ENCODE data around the gene GNPNAT1.
A peak's percentile ranks its signal among the peaks of the same experiment; 100 is the strongest.

The GNPNAT1 gene

GRCh38 chr14:52791223-52792096, at the start of gene GNPNAT1:
TSS of gene GNPNAT1 (minus strand) at chr14:52791607. CDS start at chr14:52784650, 6,957 bp downstream.
- DNase-seq (ENCODE audit: low read depth): peak; percentile 79

- no peak for DNase-seq (ENCODE audit: low read depth)
Measured at GRCh38 chr14:52840877-52841276, 49.5 kb upstream of the GNPNAT1 start.

- DNase-seq (ENCODE audit: low read depth): no peak
Measured at GRCh38 chr14:52837451-52837850, 46.0 kb upstream of the GNPNAT1 start.

- DNase-seq (ENCODE audit: low read depth): no peak
Measured at GRCh38 chr14:52836063-52836462, 44.7 kb upstream of the GNPNAT1 start.

GRCh38 chr14:52835122-52835903, 43.9 kb upstream of the GNPNAT1 start:
- peak; percentile 6 for DNase-seq (ENCODE audit: low read depth)

GRCh38 chr14:52834440-52834842, 43.0 kb upstream of the GNPNAT1 start:
- peak; percentile 76 for DNase-seq (ENCODE audit: low read depth)

GRCh38 chr14:52833891-52834290, 42.5 kb upstream of the GNPNAT1 start:
- DNase-seq (ENCODE audit: low read depth): no peak

GRCh38 chr14:52829527-52830185, 38.2 kb upstream of the GNPNAT1 start:
- DNase-seq (ENCODE audit: low read depth): no peak

GRCh38 chr14:52827426-52827825, 36.0 kb upstream of the GNPNAT1 start:
- DNase-seq (ENCODE audit: low read depth): no peak

- DNase-seq (ENCODE audit: low read depth): no peak
Measured at GRCh38 chr14:52825085-52825484, 33.7 kb upstream of the GNPNAT1 start.

GRCh38 chr14:52824462-52824861, 33.1 kb upstream of the GNPNAT1 start:
- DNase-seq (ENCODE audit: low read depth): no peak

- DNase-seq (ENCODE audit: low read depth): no peak
Measured at GRCh38 chr14:52821805-52822250, 30.4 kb upstream of the GNPNAT1 start.

GRCh38 chr14:52808101-52808500, 16.7 kb upstream of the GNPNAT1 start:
- DNase-seq (ENCODE audit: low read depth): no peak

GRCh38 chr14:52806115-52806514, 14.7 kb upstream of the GNPNAT1 start:
- DNase-seq (ENCODE audit: low read depth): no peak

- DNase-seq (ENCODE audit: low read depth): peak; percentile 86
Measured at GRCh38 chr14:52802597-52802996, 11.2 kb upstream of the GNPNAT1 start.

GRCh38 chr14:52801014-52801712, 9.8 kb upstream of the GNPNAT1 start:
- DNase-seq (ENCODE audit: low read depth): peak; percentile 61

- DNase-seq (ENCODE audit: low read depth): no peak
Measured at GRCh38 chr14:52798826-52799225, 7.4 kb upstream of the GNPNAT1 start.

GRCh38 chr14:52797653-52798052, 6.2 kb upstream of the GNPNAT1 start:
- no peak for DNase-seq (ENCODE audit: low read depth)

GRCh38 chr14:52793061-52793460, 1.7 kb upstream of the GNPNAT1 start:
- DNase-seq (ENCODE audit: low read depth): no peak

- no peak for DNase-seq (ENCODE audit: low read depth)
Measured at GRCh38 chr14:52792097-52792415, 649 bp upstream of the GNPNAT1 start.

GRCh38 chr14:52790756-52791222, 618 bp downstream of the GNPNAT1 start:
- no peak for DNase-seq (ENCODE audit: low read depth)

Measured in HS-5 (cell line).